Smooth muscle cell of the brain vasculature (primary cell): ENCODE results near the gene MEF2A.

Experiments used
- DNase-seq: peaks from one replicate; pipeline ENCODE4 v3.0.0-alpha.2; 2012; ENCODE audit warnings: low read depth, low spot score

MEF2A gene

DNA sequence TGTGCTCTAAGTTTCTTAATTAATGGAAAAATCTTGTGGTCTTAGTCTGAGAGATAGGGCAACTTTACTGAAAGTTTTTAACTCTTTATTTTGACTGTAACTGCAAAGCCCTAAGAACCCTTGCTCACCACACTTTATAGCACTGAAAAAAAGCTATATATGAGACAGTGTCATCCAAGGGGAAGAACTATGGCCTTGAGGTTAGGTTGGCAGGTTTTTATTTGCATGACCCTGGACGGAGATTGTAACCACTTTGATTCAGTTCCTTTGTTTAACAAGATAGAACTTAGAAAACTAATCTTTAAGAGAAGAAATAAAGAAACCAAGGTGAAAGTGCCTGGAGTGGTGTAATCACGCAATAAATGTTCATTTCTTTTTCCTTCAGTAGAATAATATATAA lies 198.0 kb downstream of the MEF2A start:
- DNase-seq: no peak

DNA sequence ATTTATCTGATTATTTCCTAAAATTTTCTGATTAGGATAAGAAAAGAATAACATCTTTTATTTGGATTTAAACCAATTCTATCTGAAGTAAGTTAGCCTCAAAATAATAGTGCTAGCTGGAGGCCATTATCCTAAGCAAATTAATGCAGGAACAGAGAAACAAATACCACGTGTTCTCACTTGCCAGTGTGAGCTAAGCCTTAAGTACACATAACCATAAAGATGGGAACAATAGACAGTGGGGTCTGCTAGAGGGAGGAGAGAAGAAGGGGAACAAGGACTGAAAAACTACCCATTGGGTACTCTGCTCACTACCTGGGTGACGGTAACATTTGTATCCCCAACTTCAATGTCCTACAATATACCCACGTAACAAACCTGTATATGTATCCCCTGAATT lies 198.7 kb downstream of the MEF2A start:
- DNase-seq: no peak
